K562 (cell line): ENCODE measurements around the gene DUSP19. TPM values are rescaled to one million over a fixed set of nuclear protein-coding genes. Genes with fewer than 3 reads are reported as not detected.

ENCODE experiments used
- ARID2 ChIP-seq: fragments of 450-650 bp; IDR thresholded peaks from 2 replicates; pipeline ENCODE4 v1.6.1; 2017; ENCODE audit warnings: antibody characterized with exemption, mild to moderate bottlenecking
- CBFA2T2 ChIP-seq: fragments of 450-650 bp; conservative IDR thresholded peaks from 2 replicates; pipeline ENCODE4 v1.6.1; 2017; ENCODE audit warnings: mild to moderate bottlenecking
- CBFA2T3 ChIP-seq: fragments of 450-650 bp; IDR thresholded peaks from 2 replicates; pipeline ENCODE4 v1.6.1; 2017
- CBX3 ChIP-seq, 2 experiments: IDR thresholded peaks; 1 replicate in 1 of 2; 2 replicates in 1 of 2; pipeline ENCODE4 v1.6.1; 2012; ENCODE audit warnings: inconsistent platforms in 2 of 2, low read length in 2 of 2, borderline replicate concordance in 1 of 2, control low read depth in 1 of 2
- E2F8 ChIP-seq: fragments of 450-650 bp; IDR thresholded peaks from 2 replicates; pipeline ENCODE4 v1.7.1; 2018; ENCODE audit warnings: mild to moderate bottlenecking, low read depth; ENCODE audit not compliant: partially characterized antibody
- EP300 ChIP-seq: IDR thresholded peaks from 2 replicates; pipeline ENCODE4 v1.6.1; 2012; ENCODE audit warnings: low read length, improper control_type of control experiment
- ESRRA ChIP-seq: fragments of 450-650 bp; IDR thresholded peaks from 2 replicates; pipeline ENCODE4 v1.6.1; 2014; ENCODE audit warnings: low read depth, mild to moderate bottlenecking, moderate library complexity, borderline replicate concordance
- KAT7 ChIP-seq: sonication (generic); formaldehyde crosslinking; IDR thresholded peaks from 2 replicates; pipeline ENCODE4 v1.8.0; 2022; ENCODE audit warnings: missing genetic modification reagents, mild to moderate bottlenecking, borderline replicate concordance
- KDM1A ChIP-seq, 2 experiments: fragments of 450-650 bp; IDR thresholded peaks; 2 replicates each; pipeline ENCODE4 v1.6.1; 2016; ENCODE audit warnings: mild to moderate bottlenecking in 2 of 2
- KLF16 ChIP-seq: IDR thresholded peaks from 2 replicates; pipeline ENCODE4 v1.6.1; 2016; ENCODE audit warnings: antibody characterized with exemption
- MAFF ChIP-seq: IDR thresholded peaks from 2 replicates; pipeline ENCODE4 v1.6.1; 2012; ENCODE audit warnings: low read length, improper control_type of control experiment
- MAFG ChIP-seq: fragments of 450-650 bp; conservative IDR thresholded peaks from 2 replicates; pipeline ENCODE4 v1.6.1; 2016; ENCODE audit warnings: missing genetic modification characterization, missing compliant biosample characterization
- NCOA2 ChIP-seq, 2 experiments: fragments of 450-650 bp; IDR thresholded peaks; 2 replicates each; pipeline ENCODE4 v1.6.1; 2018; ENCODE audit warnings: mild to moderate bottlenecking in 2 of 2, moderate library complexity in 1 of 2; ENCODE audit not compliant: partially characterized antibody in 2 of 2
- NFIC ChIP-seq: fragments of 450-650 bp; IDR thresholded peaks from 2 replicates; pipeline ENCODE4 v1.6.1; 2017; ENCODE audit warnings: mild to moderate bottlenecking, inconsistent platforms
- PML ChIP-seq: IDR thresholded peaks from 2 replicates; pipeline ENCODE4 v1.6.1; 2012; ENCODE audit warnings: low read length, inconsistent platforms
- POLR3A ChIP-seq: IDR thresholded peaks from 2 replicates; pipeline ENCODE4 v1.6.1; 2011; ENCODE audit warnings: borderline replicate concordance, mild to moderate bottlenecking, moderate library complexity; ENCODE audit not compliant: insufficient read length, insufficient read depth; ENCODE audit errors: extremely low read depth
- RFX7 ChIP-seq: fragments of 250-450 bp; sonication (Bioruptor Pico); IDR thresholded peaks from 2 replicates; pipeline ENCODE4 v1.5.1; 2021; ENCODE audit warnings: mild to moderate bottlenecking
- SAFB ChIP-seq: fragments of 200-400 bp; formaldehyde crosslinking; IDR thresholded peaks from 2 replicates; pipeline ENCODE4 v1.6.1; 2017; ENCODE audit warnings: low read depth, low read length, borderline replicate concordance
- SMARCC2 ChIP-seq: fragments of 450-650 bp; IDR thresholded peaks from 2 replicates; pipeline ENCODE4 v1.6.1; 2017; ENCODE audit warnings: antibody characterized with exemption, moderate library complexity, mild to moderate bottlenecking, low read depth
- TAF9B ChIP-seq: fragments of 450-650 bp; IDR thresholded peaks from 2 replicates; pipeline ENCODE4 v1.6.1; 2018; ENCODE audit warnings: mild to moderate bottlenecking; ENCODE audit not compliant: partially characterized antibody
- TCF3 ChIP-seq: sonication (generic); formaldehyde crosslinking; IDR thresholded peaks from 2 replicates; pipeline ENCODE4 v1.4.0; 2020; ENCODE audit warnings: mild to moderate bottlenecking, missing genetic modification reagents
- ZBTB49 ChIP-seq: sonication (generic); formaldehyde crosslinking; IDR thresholded peaks from 2 replicates; pipeline ENCODE4 v1.8.0; 2022; ENCODE audit warnings: missing genetic modification reagents, mild to moderate bottlenecking, borderline replicate concordance
- ZNF740 ChIP-seq, 3 experiments: fragments of 200-800 bp in 1 of 3; sonication (Bioruptor generic) in 1 of 3; sonication (generic) in 1 of 3; formaldehyde crosslinking in 1 of 3; IDR thresholded peaks; 2 replicates each; pipeline versions ENCODE4 v1.6.1 to v1.8.0; 2016 to 2022; ENCODE audit warnings: mild to moderate bottlenecking in 2 of 3, missing compliant biosample characterization in 2 of 3, missing genetic modification characterization in 2 of 3, missing genetic modification reagents in 1 of 3
- polyA plus RNA-seq, 8 experiments: library from polyadenylated mRNA; depleted of rRNA in 4 of 8; stranded (reverse) in 5 of 8; unstranded in 3 of 8; fragments of >200 nt; fragmentation: Nextera tagmentation in 2 of 8; fragmentation: Illumina TruSeq in 1 of 8; extraction: Ambion mirVana in 2 of 8; extraction: Trizol in 1 of 8; gene quantifications; 2 replicates each; pipeline versions ENCODE4 v1.2.1 to v1.2.3, GENCODE V29; 2011 to 2014; ENCODE audit warnings: inconsistent platforms in 1 of 8, missing spikeins in 1 of 8
- total RNA-seq, 7 experiments: library from RNA; depleted of rRNA in 6 of 7; stranded (reverse); fragments of >200 nt in 6 of 7; fragmentation: Illumina TruSeq in 2 of 7; extraction: Trizol in 2 of 7; gene quantifications; 2 replicates each; pipeline versions ENCODE4 v1.2.1 to v1.2.3, GENCODE V29; 2011 to 2021; ENCODE audit warnings: low replicate concordance in 1 of 7

DUSP19 gene
- total and polyA plus RNA-seq, 9 of the 15 experiments (the other 6 are each of a cell fraction or from before 2014, with no cell fraction given): 1.6 to 6.3 (median 3.1) TPM

GRCh38 chr2:183112577-183112976, 34.0 kb downstream of the DUSP19 start (continued):
- no peak for TF ChIP-seq ZNF740 (CRISPR knock-in tag; IDR thresholded peaks at IDR 0.05)
- TF ChIP-seq ZNF740 (tag; IDR thresholded peaks at IDR 0.05): no peak
- peak; percentile 29; the same call in 1 of the 2 replicates for TF ChIP-seq MAFF
- peak in 1 of 2 experiments; percentile 20; a peak in 1 of 4 replicates for TF ChIP-seq KDM1A (IDR thresholded peaks at IDR 0.05)
- peak; percentile 34; the same call in 1 of the 2 replicates for TF ChIP-seq NFIC
- peak; percentile 26 for TF ChIP-seq TAF9B
- peak; percentile 78 for TF ChIP-seq CBFA2T3
- TF ChIP-seq EP300: peak; percentile 47; the same call in 1 of the 2 replicates
- TF ChIP-seq POLR3A: no peak
- TF ChIP-seq NCOA2 (IDR thresholded peaks at IDR 0.05; ENCODE audit: partially characterized antibody in 2 of 2): peak in 1 of 2 experiments; percentile 52
- TF ChIP-seq CBFA2T2: peak; percentile 46; the same call in 1 of the 2 replicates
- TF ChIP-seq MAFG (tag): no peak
- no peak for TF ChIP-seq KAT7 (CRISPR knock-in tag)
- TF ChIP-seq ZBTB49 (CRISPR knock-in tag): no peak
- peak in 1 of 2 experiments; percentile 54; a peak in 1 of 3 replicates for TF ChIP-seq CBX3 (IDR thresholded peaks at IDR 0.05; ENCODE audit: borderline replicate concordance in 1 of 2, low read length in 2 of 2)
- TF ChIP-seq ESRRA: peak; percentile 23; the same call in 1 of the 2 replicates
- TF ChIP-seq RFX7: no peak
- no peak for TF ChIP-seq ARID2
- TF ChIP-seq TCF3: peak; percentile 65
- no peak for TF ChIP-seq E2F8
- TF ChIP-seq KLF16: 0 out of 2 replicates have a peak, but pooled peaks have one; percentile 7
- no peak for TF ChIP-seq SAFB
- TF ChIP-seq PML: peak; percentile 41; the same call in 1 of the 2 replicates
- TF ChIP-seq SMARCC2: peak; percentile 67
